ENCODE results near the gene NXN. TPM values are rescaled to one million over a fixed set of nuclear protein-coding genes. Genes with fewer than 3 reads are reported as not detected.

The NXN gene
- total and polyA plus RNA-seq, 9 donors: 5.5 to 34.8 (median 28.4) TPM

GRCh38 chr17:935485-935884 lies 44.1 kb downstream of the NXN start:
- no peaks in the 10 kb centered on the region for H3K9me3 ChIP-seq
- H3K27me3 ChIP-seq: no peaks in the 10 kb centered on the region
- H3K4me1 ChIP-seq (ENCODE audit: insufficient read depth): peaks cover 7% of the 10 kb centered on the region
- intact Hi-C loops (cut with DNase I): no loop called here
- H3K27ac ChIP-seq: no peak overlapping the region
- 87 to 96% (median 91%) methylated on average over 11 of the region's 11 CpGs for WGBS, 3 donors
- H3K4me3 ChIP-seq: no peak overlapping the region
- H3K36me3 ChIP-seq: no peaks in the 10 kb centered on the region
- TF ChIP-seq CTCF (IDR thresholded peaks at IDR 0.05) (no peak), EP300 (IDR thresholded peaks at IDR 0.05) (no peak), POLR2A (IDR thresholded peaks at IDR 0.05) (no peak)
- DNase-seq: no peak

GRCh38 chr17:933312-934073 lies 46.1 kb downstream of the NXN start:
- peaks cover 10% of the 10 kb centered on the region for H3K4me1 ChIP-seq (ENCODE audit: insufficient read depth)

GRCh38 chr17:930258-930657 lies 49.3 kb downstream of the NXN start:
- TF ChIP-seq POLR2A (IDR thresholded peaks at IDR 0.05): no peak
- TF ChIP-seq EP300 (IDR thresholded peaks at IDR 0.05): no peak
- no peak for TF ChIP-seq CTCF (IDR thresholded peaks at IDR 0.05)
- Histone ChIP-seq H3K4me1 (ENCODE audit: insufficient read depth) (peaks cover 17% of the 10 kb centered on the region), H3K9me3 (no peaks in the 10 kb centered on the region), H3K27me3 (no peaks in the 10 kb centered on the region), H3K36me3 (no peaks in the 10 kb centered on the region), H3K4me3 (no peak overlapping the region), H3K27ac (no peak overlapping the region)
- no peak for DNase-seq
- intact Hi-C loops (cut with DNase I): no loop called here
- 80 to 94% (median 92%) methylated on average over 9 of the region's 9 CpGs for WGBS, 3 donors

More at GRCh38 chr17:933312-934073, 46.1 kb downstream of the NXN start:
- no peaks in the 10 kb centered on the region for H3K36me3 ChIP-seq
- no peak for TF ChIP-seq EP300 (IDR thresholded peaks at IDR 0.05)
- no peak for TF ChIP-seq POLR2A (IDR thresholded peaks at IDR 0.05)
- no peak for TF ChIP-seq CTCF (IDR thresholded peaks at IDR 0.05)
- no peaks in the 10 kb centered on the region for H3K27me3 ChIP-seq
- H3K27ac ChIP-seq: peak overlapping the region in 1 of 2 donors; percentile 24
- H3K4me3 ChIP-seq: no peak overlapping the region
- intact Hi-C loops (cut with DNase I): no loop called here
- 10 to 20% (median 12%) methylated on average over 15 of the region's 15 CpGs for WGBS, 3 donors
- H3K9me3 ChIP-seq: no peaks in the 10 kb centered on the region
- DNase-seq: peak in 2 of 5 donors; percentile 33 to 64

GRCh38 chr17:929586-929985 lies 50.0 kb downstream of the NXN start:
- Histone ChIP-seq H3K36me3 (no peaks in the 10 kb centered on the region), H3K4me1 (ENCODE audit: insufficient read depth) (peaks cover 17% of the 10 kb centered on the region), H3K4me3 (no peak overlapping the region), H3K9me3 (no peaks in the 10 kb centered on the region), H3K27me3 (no peaks in the 10 kb centered on the region), H3K27ac (no peak overlapping the region)
- DNase-seq: no peak
- 41 to 48% (median 46%) methylated on average over 8 of the region's 8 CpGs for WGBS, 3 donors
- TF ChIP-seq EP300 (IDR thresholded peaks at IDR 0.05): no peak
- intact Hi-C loops (cut with DNase I): no loop called here

Data from ovary (tissue), 9 donors.